ENCODE results near the gene CD74. TPM values are rescaled to one million over a fixed set of nuclear protein-coding genes. Genes with fewer than 3 reads are reported as not detected.

The CD74 gene
- total and polyA plus RNA-seq, 10 of the 15 experiments (the other 5 are each of a cell fraction or from before 2014, with no cell fraction given), result 1,387 to 11,063 (median 3,922) TPM

GRCh38 chr5:150449517-150450339, 37.0 kb upstream of the CD74 start, which contains the start of gene RPS14 (continued):
- TF ChIP-seq ZBTB11 (CRISPR knock-in tag; IDR thresholded peaks at IDR 0.05) (peak; percentile 8; the same call in 1 of the 2 replicates), SMAD1 (IDR thresholded peaks at IDR 0.05; ENCODE audit: low read depth, partially characterized antibody) (peak; percentile 86), RCOR1 (conservative IDR thresholded peaks at IDR 0.05; ENCODE audit: low read depth, low read length) (peak; percentile 84), RELB (IDR thresholded peaks at IDR 0.05; ENCODE audit: low read depth) (peak; percentile 95), RFX5 (IDR thresholded peaks at IDR 0.05; ENCODE audit: low read depth, low read length) (peak; percentile 48; the same call in 1 of the 2 replicates), NFXL1 (IDR thresholded peaks at IDR 0.05; ENCODE audit: borderline replicate concordance) (no peak), MLLT1 (IDR thresholded peaks at IDR 0.05) (peak; percentile 86), HDGF (IDR thresholded peaks at IDR 0.05) (peak; percentile 42; the same call in 1 of the 2 replicates), SREBF2 (IDR thresholded peaks at IDR 0.05; ENCODE audit: low read length) (no peak; the same call in 1 of the 2 replicates), BACH1 (IDR thresholded peaks at IDR 0.05; ENCODE audit: borderline replicate concordance) (peak; percentile 66), SP1 (IDR thresholded peaks at IDR 0.05; ENCODE audit: low read depth, low read length) (peak; percentile 8), NR2F1 (conservative IDR thresholded peaks at IDR 0.05) (peak; percentile 99), FOS (IDR thresholded peaks at IDR 0.05; ENCODE audit: borderline replicate concordance, extremely low read depth, insufficient read length) (no peak), MTA2 (IDR thresholded peaks at IDR 0.05; ENCODE audit: low read depth) (peak; percentile 99), CHD4 (IDR thresholded peaks at IDR 0.05) (no peak), RB1 (IDR thresholded peaks at IDR 0.05; ENCODE audit: borderline replicate concordance) (peak; percentile 94; the same call in 1 of the 2 replicates), EZH2 (IDR thresholded peaks at IDR 0.05; ENCODE audit: borderline replicate concordance, control insufficient read depth, low read depth, low read length) (no peak), CBX3 (IDR thresholded peaks at IDR 0.05; ENCODE audit: borderline replicate concordance, low read depth) (no peak), JUNB (IDR thresholded peaks at IDR 0.05) (no peak; the same call in 1 of the 2 replicates), TAF1 (IDR thresholded peaks at IDR 0.05; ENCODE audit: borderline replicate concordance, low read depth, low read length) (peak; percentile 98), PML (IDR thresholded peaks at IDR 0.05; ENCODE audit: low read length) (peak; percentile 98)

Measured in GM12878 (cell line).